Activated T-cell treated with anti-CD3 and anti-CD28 coated beads, Interleukin-2, amount 50 U/mL, for 24 hours (primary cell): ENCODE measurements around the gene LPAR3.

ENCODE experiments used
- DNase-seq: peaks from one replicate; pipeline ENCODE4 v3.0.0-alpha.2; 2020
- H3K27ac Mint-ChIP-seq: 2 replicates; pipeline ENCODE4 v1.8.0; 2020; ENCODE audit warnings: mild to moderate bottlenecking, mixed read lengths
- H3K27me3 Mint-ChIP-seq: 2 replicates; pipeline ENCODE4 v1.8.0; 2020; ENCODE audit warnings: mixed read lengths
- H3K36me3 Mint-ChIP-seq: 2 replicates; pipeline ENCODE4 v1.8.0; 2020; ENCODE audit warnings: low read depth, mixed read lengths
- H3K4me1 Mint-ChIP-seq: 2 replicates; pipeline ENCODE4 v1.8.0; 2020; ENCODE audit warnings: low read depth, mixed read lengths
- H3K4me3 Mint-ChIP-seq: 2 replicates; pipeline ENCODE4 v1.8.0; 2020; ENCODE audit warnings: mild to moderate bottlenecking, moderate library complexity, mixed read lengths
- H3K9me3 Mint-ChIP-seq: 2 replicates; pipeline ENCODE4 v1.8.0; 2020; ENCODE audit warnings: mixed read lengths

The LPAR3 gene

GRCh38 chr1:84884671-84885389 is 8.2 kb downstream of the LPAR3 start:
- Mint-ChIP-seq H3K27ac (no peak overlapping the region), H3K9me3 (no peaks in the 10 kb centered on the region), H3K36me3 (no peaks in the 10 kb centered on the region), H3K4me3 (no peak overlapping the region), H3K4me1 (peaks cover 12% of the 10 kb centered on the region), H3K27me3 (no peaks in the 10 kb centered on the region)
- no peak for DNase-seq

GRCh38 chr1:84883286-84883685 is 9.7 kb downstream of the LPAR3 start:
- H3K27ac Mint-ChIP-seq = no peak overlapping the region
- peaks cover under 1% of the 10 kb centered on the region for H3K4me1 Mint-ChIP-seq
- no peaks in the 10 kb centered on the region for H3K36me3 Mint-ChIP-seq
- H3K9me3 Mint-ChIP-seq = no peaks in the 10 kb centered on the region
- no peaks in the 10 kb centered on the region for H3K27me3 Mint-ChIP-seq
- no peak for DNase-seq
- no peak overlapping the region for H3K4me3 Mint-ChIP-seq

GRCh38 chr1:84877592-84877991 is 15.4 kb downstream of the LPAR3 start:
- no peak overlapping the region for H3K4me3 Mint-ChIP-seq
- H3K4me1 Mint-ChIP-seq = peaks cover 10% of the 10 kb centered on the region
- no peaks in the 10 kb centered on the region for H3K36me3 Mint-ChIP-seq
- no peaks in the 10 kb centered on the region for H3K9me3 Mint-ChIP-seq
- DNase-seq = no peak
- peaks cover 4% of the 10 kb centered on the region for H3K27me3 Mint-ChIP-seq
- no peak overlapping the region for H3K27ac Mint-ChIP-seq

DNA sequence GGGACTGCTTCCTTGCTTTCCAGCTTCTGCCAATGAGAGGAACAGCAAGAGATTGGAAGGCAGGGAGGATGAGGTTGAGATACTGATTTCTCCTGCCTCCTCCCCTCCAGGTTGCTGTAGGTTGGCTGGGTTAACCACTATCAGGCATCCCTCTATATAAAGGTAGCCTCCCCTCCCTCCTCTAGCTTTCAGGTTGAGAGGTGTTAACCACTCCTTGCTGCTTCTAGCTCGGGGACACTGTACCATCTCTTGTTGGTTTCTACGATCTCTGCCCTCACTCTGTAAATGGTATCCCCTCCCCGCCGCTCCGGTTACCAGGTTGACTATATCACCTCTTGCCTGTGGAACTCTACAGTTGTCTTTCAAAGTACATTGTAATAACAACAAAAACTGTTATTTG is 16.7 kb downstream of the LPAR3 start:
- DNase-seq = no peak
- Mint-ChIP-seq H3K9me3 (no peaks in the 10 kb centered on the region), H3K27me3 (peaks cover 8% of the 10 kb centered on the region), H3K4me1 (peaks cover 10% of the 10 kb centered on the region), H3K27ac (no peak overlapping the region), H3K4me3 (no peak overlapping the region), H3K36me3 (no peaks in the 10 kb centered on the region)

- H3K9me3 Mint-ChIP-seq = no peaks in the 10 kb centered on the region
- no peak overlapping the region for H3K4me3 Mint-ChIP-seq
- peaks cover 15% of the 10 kb centered on the region for H3K4me1 Mint-ChIP-seq
- no peak overlapping the region for H3K27ac Mint-ChIP-seq
- no peaks in the 10 kb centered on the region for H3K36me3 Mint-ChIP-seq
- DNase-seq = no peak
- H3K27me3 Mint-ChIP-seq = peaks cover 8% of the 10 kb centered on the region
These were observed 19.6 kb downstream of the LPAR3 start for GRCh38 chr1:84873366-84873765.

DNA sequence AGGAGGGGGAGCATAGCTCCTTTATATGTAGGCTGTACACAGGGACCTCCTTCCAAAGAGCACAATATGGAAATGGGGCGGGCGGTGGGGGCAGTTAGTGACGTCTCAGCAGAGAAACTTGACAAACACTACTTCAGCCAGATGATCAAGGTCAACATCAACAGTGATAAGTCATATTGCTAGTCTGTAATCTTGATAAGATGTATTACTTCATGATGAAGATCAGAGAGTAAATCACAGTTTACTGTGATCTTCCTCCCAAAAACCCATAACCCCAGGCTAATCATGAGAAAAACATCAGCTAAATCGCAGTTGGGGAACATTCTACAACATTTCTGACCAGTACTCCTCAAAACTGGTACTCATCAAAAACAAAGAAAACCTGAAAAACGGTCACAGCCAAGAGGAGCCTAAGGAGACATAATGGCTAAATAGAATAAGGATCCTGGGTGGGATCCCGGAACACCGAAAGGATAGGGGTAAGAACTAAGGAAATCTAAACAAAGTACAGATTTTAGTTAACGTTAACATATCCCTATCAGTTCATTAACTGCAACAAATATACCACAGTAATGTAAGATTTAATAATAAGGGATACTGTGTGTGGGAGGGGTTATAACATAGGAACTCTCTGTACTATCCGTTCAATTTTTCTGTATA is 20.2 kb downstream of the LPAR3 start:
- H3K27ac Mint-ChIP-seq = no peak overlapping the region
- H3K27me3 Mint-ChIP-seq = peaks cover 8% of the 10 kb centered on the region
- no peaks in the 10 kb centered on the region for H3K9me3 Mint-ChIP-seq

GRCh38 chr1:84871181-84871580 is 21.8 kb downstream of the LPAR3 start:
- no peak for DNase-seq
- H3K4me1 Mint-ChIP-seq = peaks cover 8% of the 10 kb centered on the region
- no peak overlapping the region for H3K4me3 Mint-ChIP-seq
- H3K9me3 Mint-ChIP-seq = no peaks in the 10 kb centered on the region
- no peaks in the 10 kb centered on the region for H3K36me3 Mint-ChIP-seq
- H3K27me3 Mint-ChIP-seq = peaks cover 8% of the 10 kb centered on the region
- no peak overlapping the region for H3K27ac Mint-ChIP-seq

More for the DNA sequence above, 20.2 kb downstream of the LPAR3 start:
- no peak for DNase-seq
- peaks cover 15% of the 10 kb centered on the region for H3K4me1 Mint-ChIP-seq
- no peak overlapping the region for H3K4me3 Mint-ChIP-seq
- no peaks in the 10 kb centered on the region for H3K36me3 Mint-ChIP-seq

DNA sequence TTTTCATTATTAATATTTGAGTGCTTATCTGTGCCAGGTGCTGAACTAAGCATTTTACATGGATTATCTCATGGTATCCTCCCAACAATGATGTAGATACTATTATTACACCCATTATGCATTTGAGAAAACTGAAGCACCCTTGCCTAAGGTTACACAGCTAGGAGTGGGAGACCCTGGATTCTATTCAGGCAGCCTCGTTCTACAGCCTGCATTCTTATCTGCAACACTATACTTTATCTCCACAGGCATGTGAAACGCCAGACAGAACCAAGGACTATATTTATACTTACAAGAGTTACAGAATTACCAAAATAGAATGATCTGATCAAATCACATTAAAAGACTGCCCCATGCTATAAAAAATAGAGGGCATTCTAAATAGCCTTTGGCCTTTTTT is 22.4 kb downstream of the LPAR3 start:
- DNase-seq = no peak
- H3K9me3 Mint-ChIP-seq = no peaks in the 10 kb centered on the region
- H3K36me3 Mint-ChIP-seq = no peaks in the 10 kb centered on the region
- H3K4me3 Mint-ChIP-seq = no peak overlapping the region
- peaks cover 5% of the 10 kb centered on the region for H3K4me1 Mint-ChIP-seq
- no peak overlapping the region for H3K27ac Mint-ChIP-seq
- peaks cover 8% of the 10 kb centered on the region for H3K27me3 Mint-ChIP-seq

DNA sequence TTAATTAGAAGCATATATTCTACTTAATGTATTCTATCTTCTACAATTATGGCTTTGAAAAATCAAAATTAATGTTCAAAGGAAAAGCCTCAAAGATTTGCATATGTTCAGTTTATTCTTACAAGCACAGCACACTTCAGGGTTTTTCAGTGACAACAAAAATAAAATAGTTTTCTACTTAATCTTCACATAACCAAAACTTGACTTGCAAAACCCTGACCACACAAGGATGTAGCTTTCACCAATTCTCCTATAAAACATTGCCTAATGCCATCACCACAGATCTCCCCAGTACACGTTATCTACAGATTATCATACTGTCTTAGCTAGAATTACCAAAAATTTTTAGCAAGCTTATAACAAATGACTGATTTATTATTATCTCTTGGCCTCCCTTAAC is 23.3 kb downstream of the LPAR3 start:
- H3K4me3 Mint-ChIP-seq = no peak overlapping the region
- no peaks in the 10 kb centered on the region for H3K36me3 Mint-ChIP-seq
- no peak overlapping the region for H3K27ac Mint-ChIP-seq
- peaks cover 7% of the 10 kb centered on the region for H3K4me1 Mint-ChIP-seq
- no peak for DNase-seq
- H3K9me3 Mint-ChIP-seq = no peaks in the 10 kb centered on the region
- peaks cover 8% of the 10 kb centered on the region for H3K27me3 Mint-ChIP-seq

DNA sequence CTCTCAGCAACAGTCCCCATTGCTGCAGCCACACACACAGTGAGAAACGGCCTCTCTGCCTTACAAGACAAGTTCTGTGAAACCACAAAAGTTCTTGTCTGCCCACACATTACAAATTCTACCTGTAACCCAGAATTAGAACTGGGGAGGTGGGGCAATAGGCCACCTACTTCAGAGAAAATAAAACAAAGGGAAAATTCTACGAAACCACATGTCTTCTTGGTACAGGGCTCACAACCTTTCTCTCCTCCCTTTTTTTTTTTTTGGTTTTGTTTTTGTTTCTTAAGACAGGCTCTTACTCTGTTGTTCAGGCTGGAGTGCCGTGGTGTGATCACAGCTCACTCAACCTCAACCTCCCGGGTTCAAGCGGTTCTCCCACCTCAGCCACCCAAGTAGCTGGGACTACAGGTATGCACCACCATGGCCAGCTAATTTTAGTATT is 30.2 kb downstream of the LPAR3 start:
- Mint-ChIP-seq H3K27me3 (peaks cover 3% of the 10 kb centered on the region), H3K27ac (peak overlapping the region; percentile 80), H3K4me3 (peak overlapping the region; percentile 57), H3K9me3 (no peaks in the 10 kb centered on the region), H3K4me1 (peaks cover 53% of the 10 kb centered on the region), H3K36me3 (no peaks in the 10 kb centered on the region)
- DNase-seq = no peak

DNA sequence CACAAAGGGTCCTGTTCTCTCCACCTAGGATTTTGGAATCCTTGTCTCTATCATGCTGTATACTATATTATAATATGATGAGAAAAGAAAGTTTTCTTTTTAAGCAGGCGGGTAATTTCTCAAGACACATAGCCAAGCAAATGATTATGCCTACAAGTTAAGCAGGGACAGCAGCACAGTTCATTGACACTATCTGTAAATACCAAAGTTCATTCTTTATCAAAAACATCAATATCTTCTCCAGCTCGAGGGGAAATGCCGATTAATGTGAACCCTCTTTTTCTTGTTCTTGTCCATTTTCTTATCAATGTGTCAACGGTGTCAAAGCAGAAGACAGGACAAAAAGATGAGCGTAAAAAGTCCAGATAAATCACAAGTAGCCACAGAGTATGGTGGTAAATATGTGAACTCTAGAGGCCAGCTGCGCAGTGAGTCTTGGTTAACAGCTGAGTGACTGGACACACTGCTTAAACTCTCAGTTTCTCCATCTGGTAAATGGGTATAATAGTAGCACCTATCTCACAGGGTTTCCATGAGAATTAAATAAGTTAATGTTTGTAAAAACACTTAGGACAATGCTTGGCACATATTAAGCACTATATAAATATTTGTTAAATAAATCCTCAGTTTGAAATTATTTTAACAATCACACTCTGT is 30.9 kb downstream of the LPAR3 start:
- no peak overlapping the region for H3K4me3 Mint-ChIP-seq
- no peak overlapping the region for H3K27ac Mint-ChIP-seq
- H3K9me3 Mint-ChIP-seq = no peaks in the 10 kb centered on the region

DNA sequence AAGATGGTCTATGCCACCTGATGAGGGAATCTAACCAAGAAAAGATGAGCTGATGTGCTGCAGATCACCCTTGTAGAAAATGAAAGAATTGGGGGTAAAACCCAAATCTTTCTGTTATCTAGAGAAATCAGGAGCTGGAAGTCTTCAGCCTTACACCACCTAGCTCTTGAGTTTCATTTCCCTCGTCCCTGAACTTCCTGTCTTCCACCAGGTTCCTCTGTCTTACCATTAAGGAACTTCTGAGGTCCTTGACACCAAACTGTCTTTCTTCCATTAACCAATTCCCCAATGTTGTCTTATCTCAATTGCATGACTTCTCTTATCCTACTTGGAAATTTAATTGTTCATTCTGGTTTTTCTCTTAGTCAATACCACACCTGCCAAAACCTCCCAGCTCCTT is 31.5 kb downstream of the LPAR3 start:
- H3K4me3 Mint-ChIP-seq = no peak overlapping the region
- H3K4me1 Mint-ChIP-seq = peaks cover 53% of the 10 kb centered on the region
- no peaks in the 10 kb centered on the region for H3K9me3 Mint-ChIP-seq
- H3K27me3 Mint-ChIP-seq = peaks cover 3% of the 10 kb centered on the region
- no peaks in the 10 kb centered on the region for H3K36me3 Mint-ChIP-seq
- no peak overlapping the region for H3K27ac Mint-ChIP-seq
- no peak for DNase-seq

More for the DNA sequence above, 30.9 kb downstream of the LPAR3 start:
- Mint-ChIP-seq H3K27me3 (peaks cover 3% of the 10 kb centered on the region), H3K4me1 (peaks cover 53% of the 10 kb centered on the region), H3K36me3 (no peaks in the 10 kb centered on the region)
- no peak for DNase-seq

DNA sequence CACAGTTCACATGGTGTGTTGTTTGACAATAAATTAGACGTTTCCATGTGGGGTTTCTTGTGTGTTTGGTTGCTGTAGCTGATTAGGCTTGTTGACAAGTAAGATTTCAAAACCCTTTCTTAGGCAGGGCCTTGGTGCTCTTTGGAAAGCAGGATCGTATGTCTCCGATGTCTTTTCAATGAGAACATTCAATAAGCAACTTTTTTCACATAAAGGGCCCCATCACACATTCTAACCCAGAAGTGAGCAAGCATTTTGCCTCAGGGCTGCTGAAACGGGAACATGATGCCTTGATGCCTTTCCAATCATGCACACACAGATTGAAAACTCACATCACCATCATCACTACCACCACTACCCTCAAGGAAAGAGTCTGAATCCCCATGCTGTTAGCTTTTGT is 33.1 kb downstream of the LPAR3 start:
- no peaks in the 10 kb centered on the region for H3K9me3 Mint-ChIP-seq
- no peak overlapping the region for H3K4me3 Mint-ChIP-seq
- no peak overlapping the region for H3K27ac Mint-ChIP-seq
- no peaks in the 10 kb centered on the region for H3K36me3 Mint-ChIP-seq
- peaks cover 3% of the 10 kb centered on the region for H3K27me3 Mint-ChIP-seq
- peaks cover 64% of the 10 kb centered on the region for H3K4me1 Mint-ChIP-seq
- DNase-seq = no peak

- Mint-ChIP-seq H3K9me3 (no peaks in the 10 kb centered on the region), H3K4me1 (peaks cover 69% of the 10 kb centered on the region)
These were observed 35.1 kb downstream of the LPAR3 start for GRCh38 chr1:84857906-84858305.

DNA sequence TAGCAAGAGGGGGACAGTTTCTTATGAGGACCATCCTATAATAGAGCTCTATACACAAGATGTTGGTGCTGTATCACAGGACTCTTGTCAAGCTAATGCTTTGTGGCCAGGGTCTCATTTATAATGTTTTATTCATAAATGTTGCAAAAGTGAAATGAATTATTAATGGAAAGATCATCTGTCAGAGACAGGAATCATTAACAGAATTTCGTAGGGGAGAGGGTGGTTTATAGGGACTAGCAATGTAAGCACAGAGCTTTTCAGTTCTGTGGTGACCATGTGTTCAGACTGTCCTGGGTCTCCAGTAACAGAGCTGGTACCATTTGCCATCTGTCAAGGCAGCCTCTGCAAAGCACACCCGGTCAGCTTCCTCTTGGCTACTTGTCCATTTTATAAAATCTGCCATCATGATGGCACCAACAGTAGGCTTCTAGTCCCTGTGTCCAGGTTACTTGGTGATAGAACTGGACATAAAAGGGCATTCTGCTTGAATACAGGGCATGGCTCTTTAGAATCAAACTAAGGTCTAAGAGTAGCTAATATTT is 36.2 kb downstream of the LPAR3 start:
- Mint-ChIP-seq H3K4me3 (no peak overlapping the region), H3K36me3 (no peaks in the 10 kb centered on the region), H3K4me1 (peaks cover 60% of the 10 kb centered on the region), H3K27me3 (peaks cover 3% of the 10 kb centered on the region), H3K9me3 (no peaks in the 10 kb centered on the region), H3K27ac (no peak overlapping the region)
- no peak for DNase-seq

More at GRCh38 chr1:84857906-84858305, 35.1 kb downstream of the LPAR3 start:
- Mint-ChIP-seq H3K27me3 (peaks cover 3% of the 10 kb centered on the region), H3K4me3 (no peak overlapping the region), H3K27ac (no peak overlapping the region), H3K36me3 (no peaks in the 10 kb centered on the region)
- no peak for DNase-seq
